ENCODE data around the gene AVP.
"Not testable (repeated sequence)": the region's sequence is repeated elsewhere in the genome, so short reads cannot be mapped to it uniquely, and the experiment has no call there.

Gene AVP

GRCh38 chr20:3084283-3084985 lies at the start of gene AVP:
AVP (minus strand) TSS chr20:3084724; CDS start chr20:3084674, 50 bp downstream.
- no peak for DNase-seq (ENCODE audit: low spot score)

DNA sequence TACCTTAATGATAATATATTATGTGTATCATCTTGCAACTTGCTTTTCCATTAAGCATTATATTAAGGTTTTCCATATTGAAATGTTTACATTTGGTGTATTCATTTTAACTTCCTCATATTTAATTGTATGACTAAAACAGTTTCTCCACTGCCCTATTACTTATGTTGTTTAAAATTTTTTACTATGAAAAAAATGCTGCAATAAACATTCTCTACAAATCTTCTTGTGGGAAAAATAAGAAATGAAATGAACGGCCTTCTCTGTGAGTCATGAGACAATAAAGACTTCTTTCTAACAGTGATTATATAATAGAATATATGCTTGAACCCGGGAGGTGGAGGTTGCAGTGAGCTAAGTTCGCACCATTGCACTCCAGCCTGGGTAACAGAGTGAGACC lies 49.6 kb upstream of the AVP start:
- DNase-seq (ENCODE audit: low spot score) = no peak

DNA sequence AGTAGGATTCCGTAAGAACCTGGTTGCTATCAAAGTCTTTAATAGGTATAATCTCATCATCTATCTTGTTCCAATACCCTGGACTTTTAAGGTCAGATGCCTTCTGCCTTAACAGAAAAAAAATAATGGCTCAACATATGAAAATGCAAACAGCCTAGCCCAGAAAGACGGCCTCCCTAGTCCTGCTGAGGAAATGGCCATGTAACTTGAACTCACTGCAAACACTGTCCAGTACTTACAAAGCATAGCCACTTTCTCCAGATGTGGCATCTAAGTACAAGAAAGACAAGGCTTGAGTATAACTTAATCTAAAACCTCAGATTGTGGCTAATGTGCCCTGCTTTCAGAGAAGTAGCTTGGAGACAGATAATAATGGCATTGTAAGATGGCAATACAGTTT lies 48.6 kb upstream of the AVP start:
- DNase-seq (ENCODE audit: low spot score) = no peak

DNA sequence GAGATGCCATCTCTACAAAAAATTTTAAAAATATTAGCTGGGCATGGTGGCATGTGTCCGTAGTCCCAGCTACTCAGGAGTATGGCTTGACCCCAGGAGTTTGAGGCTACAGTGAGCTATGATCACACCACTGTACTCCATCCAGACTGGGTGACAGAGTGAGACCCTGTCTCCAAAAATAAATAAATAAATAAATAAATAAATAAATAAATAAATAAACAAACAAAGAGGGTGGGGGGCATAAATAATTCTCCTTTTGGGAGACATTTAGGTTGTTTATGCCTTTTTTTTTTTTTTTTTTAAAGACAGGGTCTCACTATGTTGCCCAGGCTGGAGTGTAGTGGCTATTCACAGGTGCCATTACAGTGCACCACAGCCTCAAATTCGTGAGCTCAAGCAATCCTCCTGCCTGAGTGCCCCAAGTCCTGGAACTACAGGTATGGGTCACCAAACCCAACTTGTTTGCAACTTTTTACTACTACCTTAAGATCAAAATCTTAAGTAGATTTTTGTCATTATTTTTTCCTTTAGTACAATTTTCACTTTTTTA lies 45.6 kb upstream of the AVP start:
- DNase-seq (ENCODE audit: low spot score) = no peak

DNA sequence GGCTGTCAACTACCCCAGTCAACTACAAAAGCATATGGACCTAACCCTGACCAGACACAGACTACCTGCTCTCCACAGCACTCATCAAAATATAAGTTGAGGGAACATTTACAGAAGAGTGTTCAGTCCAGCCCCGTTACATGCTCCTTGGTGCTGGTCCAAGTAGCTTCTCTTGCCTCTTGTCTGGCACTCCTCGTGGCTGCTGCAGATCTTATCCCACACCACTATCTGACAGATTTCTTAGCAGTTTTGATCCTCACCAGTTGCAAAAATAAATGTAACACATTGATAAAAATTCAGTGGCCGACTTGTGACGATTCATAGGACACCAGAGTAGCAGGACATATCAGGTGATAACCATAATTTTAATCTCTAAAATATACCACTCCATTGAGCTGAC lies 44.6 kb upstream of the AVP start:
- DNase-seq (ENCODE audit: low spot score) = no peak

GRCh38 chr20:3128275-3128984 lies 43.9 kb upstream of the AVP start:
- DNase-seq (ENCODE audit: low spot score) = no peak

GRCh38 chr20:3126527-3126859 lies 42.0 kb upstream of the AVP start:
- DNase-seq (ENCODE audit: low spot score) = no peak

GRCh38 chr20:3125776-3126526 lies 41.4 kb upstream of the AVP start:
- not testable (repeated sequence) for DNase-seq (ENCODE audit: low spot score)

DNA sequence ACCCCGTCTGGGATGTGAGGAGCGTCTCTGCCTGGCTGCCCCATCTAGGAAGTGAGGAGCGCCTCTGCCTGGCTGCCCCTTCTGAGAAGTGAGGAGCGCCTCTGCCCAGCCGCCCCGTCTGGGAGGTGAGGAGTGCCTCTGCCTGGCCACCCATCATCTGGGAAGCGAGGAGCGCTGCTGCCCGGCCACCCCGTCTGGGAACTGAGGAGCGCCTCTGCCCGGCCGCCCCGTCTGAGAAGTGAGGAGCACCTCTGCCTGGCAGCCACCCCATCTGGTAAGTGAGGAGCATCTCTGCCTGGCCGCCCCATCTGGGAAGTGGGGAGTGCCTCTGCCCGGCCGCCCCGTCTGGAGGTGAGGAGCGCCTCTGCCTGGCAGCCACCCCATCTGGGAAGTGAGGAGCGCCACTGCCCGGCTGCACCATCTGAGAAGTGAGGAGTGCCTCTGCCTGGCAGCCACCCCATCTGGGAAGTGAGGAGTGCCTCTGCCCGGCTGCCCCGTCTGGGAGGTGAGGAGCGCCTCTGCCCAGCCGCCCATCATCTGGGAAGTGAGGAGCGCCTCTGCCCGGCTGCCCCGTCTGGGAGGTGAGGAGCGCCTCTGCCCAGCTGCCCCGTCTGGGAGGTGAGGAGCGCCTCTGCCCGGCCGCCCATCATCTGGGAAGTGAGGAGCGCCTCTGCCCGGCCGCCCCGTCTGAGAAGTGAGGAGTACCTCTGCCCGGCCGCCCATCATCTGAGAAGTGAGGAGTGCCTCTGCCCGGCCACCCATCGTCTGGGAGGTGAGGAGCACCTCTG lies 40.4 kb upstream of the AVP start:
- DNase-seq (ENCODE audit: low spot score) = not testable (repeated sequence)

DNA sequence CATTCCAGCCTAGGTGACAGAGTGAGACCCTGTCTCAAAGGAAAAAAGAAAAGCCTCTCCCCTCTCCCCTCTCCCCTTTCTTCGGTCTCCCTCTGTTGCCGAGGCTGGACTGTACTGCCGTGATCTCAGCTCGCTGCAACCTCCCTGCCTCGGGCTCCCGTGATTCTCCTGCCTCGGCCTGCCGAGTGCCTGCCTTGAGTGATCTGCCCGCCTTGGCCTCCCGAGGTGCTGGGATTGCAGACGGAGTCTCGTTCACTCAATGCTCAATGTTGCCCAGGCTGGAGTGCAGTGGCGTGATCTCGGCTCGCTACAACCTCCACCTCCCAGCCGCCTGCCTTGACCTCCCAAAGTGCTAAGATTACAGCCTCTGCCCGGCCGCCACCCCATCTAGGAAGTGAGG lies 39.6 kb upstream of the AVP start:
- not testable (repeated sequence) for DNase-seq (ENCODE audit: low spot score)

GRCh38 chr20:3123542-3123941 lies 39.0 kb upstream of the AVP start:
- no peak for DNase-seq (ENCODE audit: low spot score)

GRCh38 chr20:3121955-3122610 lies 37.6 kb upstream of the AVP start:
- DNase-seq (ENCODE audit: low spot score) = no peak

DNA sequence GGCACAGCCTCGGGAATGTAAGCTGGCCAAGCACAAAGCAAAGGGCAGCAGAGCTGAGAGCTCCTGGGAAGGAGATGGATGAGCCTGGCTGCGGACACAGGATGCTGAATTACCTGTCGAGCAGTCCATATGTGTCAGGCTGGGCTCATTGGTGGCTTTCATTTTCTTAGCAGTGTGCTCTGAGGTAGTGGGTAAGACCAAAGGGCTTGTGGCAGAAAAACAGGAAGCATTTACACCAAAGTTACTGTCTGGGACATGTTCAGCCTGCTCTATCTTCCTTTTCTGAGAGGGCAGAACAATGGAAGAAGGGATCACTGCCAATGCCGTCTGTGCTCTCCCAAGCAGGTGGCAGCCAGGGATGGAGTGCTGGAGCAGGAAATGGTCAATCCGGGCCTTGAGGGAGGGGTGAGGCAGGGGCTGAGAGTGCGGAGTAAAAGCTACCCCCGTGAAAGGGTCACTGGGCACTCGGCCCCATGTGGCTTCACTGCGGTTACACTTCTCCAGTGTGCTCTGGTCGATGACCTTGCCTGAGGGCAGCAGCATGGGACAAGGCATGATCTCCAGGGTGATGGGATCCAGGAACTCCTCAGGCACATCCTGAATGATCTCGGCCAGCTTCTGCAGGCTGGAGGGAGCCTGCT lies 36.9 kb upstream of the AVP start:
- DNase-seq (ENCODE audit: low spot score) = no peak

DNA sequence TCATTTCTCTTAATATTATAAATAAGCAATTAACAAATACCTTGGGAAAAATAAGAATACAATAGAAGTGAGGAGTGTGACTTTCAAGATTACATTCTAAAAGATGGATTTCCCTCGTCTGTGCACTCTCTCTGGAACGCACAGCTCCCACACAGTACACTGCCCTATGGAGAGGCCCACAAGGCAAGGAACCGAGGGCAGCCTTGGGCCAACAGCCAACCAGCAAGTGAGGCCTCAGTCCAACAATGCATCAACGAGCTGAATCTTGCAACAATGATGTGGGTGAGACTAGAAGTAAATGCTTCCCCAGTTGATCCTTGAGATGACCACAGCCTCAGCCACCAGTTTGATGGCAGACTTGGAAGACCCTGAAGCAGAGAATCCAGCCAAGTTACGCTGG lies 34.5 kb upstream of the AVP start:
- no peak for DNase-seq (ENCODE audit: low spot score)

GRCh38 chr20:3117839-3118379 lies 33.4 kb upstream of the AVP start:
- peak; percentile 69 for DNase-seq (ENCODE audit: low spot score)

DNA sequence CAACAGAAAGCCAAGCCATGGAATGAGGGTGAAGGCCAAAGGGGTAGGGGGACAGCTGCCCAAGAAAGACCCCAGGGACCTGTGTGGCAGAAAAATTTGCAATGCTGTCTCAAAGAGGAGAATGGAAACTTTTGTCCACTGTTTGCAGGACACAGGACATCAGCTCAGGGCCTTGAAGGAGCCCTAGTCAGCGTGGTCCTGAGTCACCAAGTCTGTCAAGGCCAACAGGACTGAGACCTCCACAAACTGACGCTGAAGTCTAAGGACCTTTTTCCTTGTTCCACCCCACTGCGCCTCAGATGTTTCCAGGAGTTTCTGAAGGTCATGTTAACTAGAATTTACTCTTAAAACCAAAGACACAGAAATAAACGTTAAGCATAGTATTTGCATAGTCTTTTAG lies 31.8 kb upstream of the AVP start:
- DNase-seq (ENCODE audit: low spot score) = no peak

GRCh38 chr20:3115190-3116107 lies 30.9 kb upstream of the AVP start:
- DNase-seq (ENCODE audit: low spot score) = peak; percentile 66

- no peak for DNase-seq (ENCODE audit: low spot score)
Observed at GRCh38 chr20:3111995-3112394, 27.5 kb upstream of the AVP start.

- DNase-seq (ENCODE audit: low spot score) = no peak
Observed at GRCh38 chr20:3111507-3111906, 27.0 kb upstream of the AVP start.

Data from ecto neural progenitor cell (in vitro differentiated cells).